ENCODE data around the gene LMF2.
A peak's percentile ranks its signal among the peaks of the same experiment; 100 is the strongest.
"Not testable (repeated sequence)": the region's sequence is repeated elsewhere in the genome, so short reads cannot be mapped to it uniquely, and the experiment has no call there.

The LMF2 gene

GRCh38 chr22:50523458-50523805, 15.9 kb upstream of the LMF2 start:
- DNase-seq (ENCODE audit: low read depth): no peak

GRCh38 chr22:50522806-50523438, 15.4 kb upstream of the LMF2 start:
- no peak for DNase-seq (ENCODE audit: low read depth)

- DNase-seq (ENCODE audit: low read depth): no peak
Observed at GRCh38 chr22:50522208-50522805, 14.8 kb upstream of the LMF2 start.

- DNase-seq (ENCODE audit: low read depth): no peak
Observed at GRCh38 chr22:50521710-50522109, 14.2 kb upstream of the LMF2 start.

GRCh38 chr22:50520826-50521453, 13.4 kb upstream of the LMF2 start:
- DNase-seq (ENCODE audit: low read depth): no peak

- not testable (repeated sequence) for DNase-seq (ENCODE audit: low read depth)
Observed at GRCh38 chr22:50520184-50520583, 12.7 kb upstream of the LMF2 start.

- no peak for DNase-seq (ENCODE audit: low read depth)
Observed at GRCh38 chr22:50519151-50519550, 11.6 kb upstream of the LMF2 start.

GRCh38 chr22:50518606-50519005, 11.1 kb upstream of the LMF2 start:
- DNase-seq (ENCODE audit: low read depth): no peak

GRCh38 chr22:50517495-50518260, 10.2 kb upstream of the LMF2 start:
- no peak for DNase-seq (ENCODE audit: low read depth)

- DNase-seq (ENCODE audit: low read depth): no peak
Observed at GRCh38 chr22:50516891-50517290, 9.4 kb upstream of the LMF2 start.

GRCh38 chr22:50516068-50516467, 8.6 kb upstream of the LMF2 start:
- no peak for DNase-seq (ENCODE audit: low read depth)

GRCh38 chr22:50513175-50513574, 5.7 kb upstream of the LMF2 start:
- DNase-seq (ENCODE audit: low read depth): no peak

- DNase-seq (ENCODE audit: low read depth): no peak
Observed at GRCh38 chr22:50508897-50509296, 1.4 kb upstream of the LMF2 start.

GRCh38 chr22:50507991-50508884, 736 bp upstream of the LMF2 start, which contains the start of gene NCAPH2:
Gene NCAPH2, plus strand, starts transcription at chr22:50508224. Its CDS starts 114 bp downstream, at chr22:50508338.
- peak; percentile 99 for DNase-seq (ENCODE audit: low read depth)

GRCh38 chr22:50506611-50507420, 686 bp downstream of the LMF2 start:
- no peak for DNase-seq (ENCODE audit: low read depth)

GRCh38 chr22:50505776-50506610, 1.5 kb downstream of the LMF2 start:
- DNase-seq (ENCODE audit: low read depth): no peak

- no peak for DNase-seq (ENCODE audit: low read depth)
Observed at GRCh38 chr22:50505276-50505775, 2.2 kb downstream of the LMF2 start.

- no peak for DNase-seq (ENCODE audit: low read depth)
Observed at GRCh38 chr22:50504369-50505211, 2.9 kb downstream of the LMF2 start.
